HUES6 (cell line): ENCODE measurements around the gene CELF1.

Source experiments
- H3K27ac ChIP-seq: 2 replicates; pipeline ENCODE4 v1.7.0; 2013; ENCODE audit warnings: low read depth, mild to moderate bottlenecking, low read length, inconsistent platforms
- H3K27me3 ChIP-seq: 2 replicates; pipeline ENCODE4 v1.6.1; 2013; ENCODE audit warnings: low read length; ENCODE audit not compliant: control insufficient read depth, insufficient read depth
- H3K36me3 ChIP-seq: 2 replicates; pipeline ENCODE4 v1.6.1; 2013; ENCODE audit warnings: low read length; ENCODE audit not compliant: control insufficient read depth, insufficient read depth
- H3K4me1 ChIP-seq: 2 replicates; pipeline ENCODE4 v1.6.1; 2013; ENCODE audit warnings: low read length; ENCODE audit not compliant: control insufficient read depth, insufficient read depth
- H3K4me3 ChIP-seq: 2 replicates; pipeline ENCODE4 v1.5.1; 2013; ENCODE audit warnings: low read depth, low read length
- H3K9ac ChIP-seq: one replicate; pipeline ENCODE4 v1.6.1; 2013; ENCODE audit warnings: mild to moderate bottlenecking, low read length
- H3K9me3 ChIP-seq: 2 replicates; pipeline ENCODE4 v1.6.1; 2013; ENCODE audit warnings: low read depth, low read length; ENCODE audit not compliant: control insufficient read depth, insufficient read depth

CELF1 gene

DNA sequence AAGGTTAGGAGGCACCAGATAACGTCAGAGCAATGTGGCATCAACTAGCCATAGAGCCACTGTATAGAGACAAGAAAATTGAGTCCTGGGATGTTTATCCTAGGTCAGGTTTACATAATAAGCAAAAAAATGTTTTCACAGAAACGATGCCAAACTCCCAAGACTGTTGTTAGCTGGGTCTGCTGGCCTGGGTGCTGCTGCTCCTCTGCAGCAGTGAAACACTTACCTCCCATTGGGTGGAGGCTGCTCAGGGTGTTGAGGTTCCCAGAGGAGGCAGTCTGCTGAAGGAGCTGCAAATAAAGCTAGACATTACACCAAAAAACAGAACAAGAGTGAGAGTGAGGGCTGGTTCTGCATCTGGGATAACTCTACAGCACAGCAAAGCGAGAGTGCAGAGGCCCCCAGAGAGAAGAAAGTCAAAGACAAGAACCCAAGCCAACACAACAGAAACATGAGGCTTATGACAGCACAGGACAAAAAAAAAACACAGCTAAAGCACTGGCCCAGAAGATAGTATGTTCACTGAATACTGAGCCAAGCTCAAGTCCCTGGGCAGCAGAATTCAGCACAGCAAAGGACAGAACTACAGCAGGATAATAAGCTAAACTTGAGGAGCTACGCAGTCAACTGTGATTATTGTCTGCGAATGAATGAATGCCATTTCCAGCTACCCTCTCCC lies 74.1 kb downstream of the CELF1 start:
- Histone ChIP-seq H3K4me1 (no peaks in the 10 kb centered on the region), H3K9me3 (no peaks in the 10 kb centered on the region), H3K27ac (no peak overlapping the region), H3K4me3 (no peak overlapping the region), H3K36me3 (peaks cover 98% of the 10 kb centered on the region), H3K9ac (no peak overlapping the region), H3K27me3 (no peaks in the 10 kb centered on the region)

DNA sequence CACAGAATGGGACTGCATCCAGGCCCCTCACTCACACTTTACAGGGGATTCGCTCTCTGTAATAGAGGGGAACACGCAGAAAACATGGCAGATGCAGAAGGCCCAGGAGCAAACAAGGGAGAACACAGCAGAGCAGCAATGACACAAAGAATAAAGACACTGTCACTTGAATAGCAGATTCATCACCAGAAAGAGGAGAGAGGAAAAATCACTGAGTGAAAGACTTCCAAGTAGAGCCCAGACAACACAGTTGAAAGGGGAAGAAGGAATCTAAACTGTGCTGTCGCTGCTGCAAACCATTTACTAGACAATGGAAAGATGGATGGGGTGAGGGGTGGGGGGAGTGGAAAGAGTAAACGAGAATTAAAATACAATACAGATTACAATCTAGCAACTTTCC lies 75.2 kb downstream of the CELF1 start:
- Histone ChIP-seq H3K4me3 (no peak overlapping the region), H3K9ac (no peak overlapping the region), H3K27ac (no peak overlapping the region), H3K36me3 (peaks cover 98% of the 10 kb centered on the region), H3K27me3 (no peaks in the 10 kb centered on the region), H3K4me1 (no peaks in the 10 kb centered on the region), H3K9me3 (no peaks in the 10 kb centered on the region)

GRCh38 chr11:47477323-47477722 lies 75.6 kb downstream of the CELF1 start:
- H3K36me3 ChIP-seq, result peaks cover 98% of the 10 kb centered on the region
- H3K27me3 ChIP-seq, result no peaks in the 10 kb centered on the region
- H3K9me3 ChIP-seq, result no peaks in the 10 kb centered on the region
- H3K4me3 ChIP-seq, result no peak overlapping the region
- H3K4me1 ChIP-seq, result no peaks in the 10 kb centered on the region
- no peak overlapping the region for H3K9ac ChIP-seq
- no peak overlapping the region for H3K27ac ChIP-seq

DNA sequence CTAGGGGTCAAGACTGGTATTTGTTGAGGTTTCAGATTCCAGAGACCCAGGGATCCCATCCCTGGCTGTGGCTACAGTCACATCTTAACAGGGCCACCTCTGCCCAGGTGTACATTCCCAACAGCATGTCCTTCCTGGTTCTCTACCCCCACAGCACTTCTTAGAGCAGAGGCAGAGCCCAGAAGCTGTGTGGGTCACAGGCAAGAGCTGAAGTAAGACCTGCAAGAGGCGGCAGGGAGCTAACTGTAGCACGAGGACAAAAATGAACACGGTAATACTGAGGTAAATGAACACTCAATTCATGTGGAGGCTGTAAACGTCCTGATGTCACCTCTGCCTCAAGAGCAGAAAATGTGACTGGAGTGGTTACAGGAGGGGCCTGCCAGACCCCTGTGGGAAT lies 82.3 kb downstream of the CELF1 start:
- peaks cover 78% of the 10 kb centered on the region for H3K36me3 ChIP-seq
- H3K9ac ChIP-seq, result no peak overlapping the region
- H3K27me3 ChIP-seq, result no peaks in the 10 kb centered on the region
- H3K9me3 ChIP-seq, result no peaks in the 10 kb centered on the region
- H3K27ac ChIP-seq, result no peak overlapping the region
- no peak overlapping the region for H3K4me3 ChIP-seq
- peaks cover 35% of the 10 kb centered on the region for H3K4me1 ChIP-seq

DNA sequence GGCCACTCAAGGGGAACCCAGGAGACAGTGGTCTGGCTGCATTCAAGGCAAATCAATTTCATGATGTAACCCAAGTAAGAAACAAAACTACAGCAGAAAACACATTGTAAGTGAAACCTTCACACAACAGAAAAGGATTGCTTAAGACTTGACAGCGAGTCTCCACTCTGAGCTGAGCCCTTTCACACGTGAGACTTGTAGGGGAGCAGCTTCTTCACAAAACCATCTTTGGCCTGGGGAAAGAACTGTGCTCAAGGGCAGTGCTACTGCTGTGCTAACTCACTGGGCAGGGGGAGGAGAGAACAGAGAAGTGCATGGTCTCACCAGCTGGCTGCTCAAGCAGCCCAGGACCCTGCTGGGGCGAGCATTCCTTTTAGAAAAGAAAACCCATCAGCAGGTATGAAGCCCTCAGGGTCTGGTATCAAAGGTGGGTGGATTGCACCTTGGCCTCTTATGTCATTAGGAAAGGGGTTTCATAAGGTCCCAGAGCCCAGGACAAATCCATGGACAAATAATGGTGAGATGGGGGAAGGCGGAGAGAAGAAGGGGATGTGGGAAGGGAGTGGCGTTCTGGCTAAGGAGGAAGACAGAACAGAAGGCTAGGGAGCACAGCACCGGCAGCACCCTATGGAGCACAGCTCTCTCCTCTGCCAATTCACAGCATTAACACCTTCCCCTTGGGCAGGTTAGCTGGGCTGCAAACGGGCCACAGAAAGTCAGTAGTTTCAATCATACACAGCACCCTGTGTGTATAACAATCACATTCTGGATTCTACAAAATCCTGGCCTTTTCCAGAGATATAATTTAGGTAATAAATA lies 83.4 kb downstream of the CELF1 start:
- Histone ChIP-seq H3K9ac (no peak overlapping the region), H3K4me3 (no peak overlapping the region), H3K4me1 (peaks cover 35% of the 10 kb centered on the region), H3K27me3 (no peaks in the 10 kb centered on the region), H3K36me3 (peaks cover 70% of the 10 kb centered on the region), H3K27ac (0 out of 2 replicates have a peak overlapping the region, but pooled peaks have one; percentile 60), H3K9me3 (no peaks in the 10 kb centered on the region)

- peaks cover 35% of the 10 kb centered on the region for H3K4me1 ChIP-seq
- H3K27ac ChIP-seq, result 0 out of 2 replicates have a peak overlapping the region, but pooled peaks have one; percentile 60
- H3K4me3 ChIP-seq, result no peak overlapping the region
- H3K27me3 ChIP-seq, result no peaks in the 10 kb centered on the region
- H3K9me3 ChIP-seq, result no peaks in the 10 kb centered on the region
- H3K36me3 ChIP-seq, result peaks cover 64% of the 10 kb centered on the region
- no peak overlapping the region for H3K9ac ChIP-seq
These were observed 84.2 kb downstream of the CELF1 start for GRCh38 chr11:47468598-47469214.

GRCh38 chr11:47467357-47467756 lies 85.6 kb downstream of the CELF1 start:
- peak overlapping the region; percentile 16; the same call in 1 of the 2 replicates for H3K27ac ChIP-seq
- H3K4me1 ChIP-seq, result peaks cover 35% of the 10 kb centered on the region
- no peaks in the 10 kb centered on the region for H3K27me3 ChIP-seq
- no peak overlapping the region for H3K9ac ChIP-seq
- peaks cover 51% of the 10 kb centered on the region for H3K36me3 ChIP-seq
- H3K4me3 ChIP-seq, result no peak overlapping the region
- H3K9me3 ChIP-seq, result no peaks in the 10 kb centered on the region

GRCh38 chr11:47466701-47467250 lies 86.2 kb downstream of the CELF1 start:
- H3K36me3 ChIP-seq, result peaks cover 50% of the 10 kb centered on the region
- no peak overlapping the region for H3K4me3 ChIP-seq
- H3K4me1 ChIP-seq, result peaks cover 37% of the 10 kb centered on the region
- H3K27me3 ChIP-seq, result no peaks in the 10 kb centered on the region
- no peak overlapping the region for H3K27ac ChIP-seq
- H3K9me3 ChIP-seq, result no peaks in the 10 kb centered on the region
- no peak overlapping the region for H3K9ac ChIP-seq

- peaks cover 46% of the 10 kb centered on the region for H3K36me3 ChIP-seq
These were observed 86.7 kb downstream of the CELF1 start for GRCh38 chr11:47466201-47466600.

DNA sequence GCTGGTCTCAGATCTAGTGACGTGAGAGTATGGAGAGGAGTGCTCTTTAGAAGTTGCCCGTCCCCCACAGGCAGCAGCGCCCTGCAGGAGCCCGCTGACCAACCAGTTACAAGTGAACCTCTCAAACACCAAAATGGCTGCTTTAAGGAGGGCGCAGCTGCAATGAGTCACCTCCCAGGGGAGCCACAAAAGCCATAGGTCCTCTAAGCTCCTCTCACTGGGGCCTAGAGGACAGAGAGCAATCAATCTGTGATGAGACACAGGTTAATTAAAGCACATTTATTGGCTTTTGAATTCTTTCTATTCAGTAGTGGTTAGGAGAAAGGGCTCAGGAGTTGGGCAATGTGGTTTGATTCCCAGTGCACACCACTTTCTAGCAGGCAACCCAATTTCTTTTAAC lies 88.4 kb downstream of the CELF1 start:
- H3K27ac ChIP-seq, result no peak overlapping the region
- H3K9me3 ChIP-seq, result no peaks in the 10 kb centered on the region
- no peak overlapping the region for H3K4me3 ChIP-seq
- H3K36me3 ChIP-seq, result peaks cover 35% of the 10 kb centered on the region
- no peaks in the 10 kb centered on the region for H3K27me3 ChIP-seq
- H3K4me1 ChIP-seq, result peaks cover 32% of the 10 kb centered on the region
- no peak overlapping the region for H3K9ac ChIP-seq

More at GRCh38 chr11:47466201-47466600, 86.7 kb downstream of the CELF1 start:
- no peak overlapping the region for H3K4me3 ChIP-seq
- H3K27ac ChIP-seq, result no peak overlapping the region
- H3K9ac ChIP-seq, result no peak overlapping the region
- peaks cover 37% of the 10 kb centered on the region for H3K4me1 ChIP-seq
- no peaks in the 10 kb centered on the region for H3K27me3 ChIP-seq
- H3K9me3 ChIP-seq, result no peaks in the 10 kb centered on the region

- H3K9ac ChIP-seq, result no peak overlapping the region
- H3K27ac ChIP-seq, result no peak overlapping the region
- peaks cover 8% of the 10 kb centered on the region for H3K4me1 ChIP-seq
- H3K9me3 ChIP-seq, result no peaks in the 10 kb centered on the region
- H3K27me3 ChIP-seq, result no peaks in the 10 kb centered on the region
- no peak overlapping the region for H3K4me3 ChIP-seq
- H3K36me3 ChIP-seq, result peaks cover 21% of the 10 kb centered on the region
These were observed 91.1 kb downstream of the CELF1 start for GRCh38 chr11:47461876-47462275.
